Activated naive CD4-positive, alpha-beta T cell treated with anti-CD3 and anti-CD28 coated beads, Interleukin-2, amount 50 U/mL, for 16 hours (primary cell): ENCODE measurements around the gene TRAF6.
"Not testable (repeated sequence)": the region's sequence is repeated elsewhere in the genome, so short reads cannot be mapped to it uniquely, and the experiment has no call there.

ENCODE experiments used
- DNase-seq: peaks from one replicate; pipeline ENCODE4 v3.0.0-alpha.2; 2020

TRAF6 gene

DNA sequence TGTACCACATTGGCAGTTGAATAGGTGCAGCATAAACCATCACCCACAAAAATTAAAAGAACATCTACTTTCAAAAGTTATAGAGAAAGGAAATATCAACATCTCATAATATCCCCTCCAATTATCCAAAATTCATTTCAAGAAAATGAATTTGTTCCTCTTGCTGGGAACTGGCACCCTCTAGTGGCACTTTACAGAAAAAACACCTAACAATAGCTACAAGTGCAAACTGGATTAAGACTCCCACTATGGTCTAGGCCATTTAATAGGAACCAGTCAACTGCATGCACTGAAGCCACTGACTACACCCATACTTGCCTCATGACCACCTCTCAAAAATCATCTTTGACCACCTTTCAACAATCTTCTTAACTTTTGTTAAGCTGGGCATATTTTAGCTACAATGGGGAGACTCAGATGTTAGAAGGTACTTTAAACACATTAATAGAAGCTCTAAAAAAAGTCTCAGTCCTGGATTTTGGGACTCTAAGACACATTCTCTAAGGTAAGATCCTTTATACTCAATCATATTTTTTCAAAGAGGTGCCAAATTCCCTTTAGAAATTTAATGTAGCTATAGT is 17.3 kb downstream of the TRAF6 start:
- no peak for DNase-seq

DNA sequence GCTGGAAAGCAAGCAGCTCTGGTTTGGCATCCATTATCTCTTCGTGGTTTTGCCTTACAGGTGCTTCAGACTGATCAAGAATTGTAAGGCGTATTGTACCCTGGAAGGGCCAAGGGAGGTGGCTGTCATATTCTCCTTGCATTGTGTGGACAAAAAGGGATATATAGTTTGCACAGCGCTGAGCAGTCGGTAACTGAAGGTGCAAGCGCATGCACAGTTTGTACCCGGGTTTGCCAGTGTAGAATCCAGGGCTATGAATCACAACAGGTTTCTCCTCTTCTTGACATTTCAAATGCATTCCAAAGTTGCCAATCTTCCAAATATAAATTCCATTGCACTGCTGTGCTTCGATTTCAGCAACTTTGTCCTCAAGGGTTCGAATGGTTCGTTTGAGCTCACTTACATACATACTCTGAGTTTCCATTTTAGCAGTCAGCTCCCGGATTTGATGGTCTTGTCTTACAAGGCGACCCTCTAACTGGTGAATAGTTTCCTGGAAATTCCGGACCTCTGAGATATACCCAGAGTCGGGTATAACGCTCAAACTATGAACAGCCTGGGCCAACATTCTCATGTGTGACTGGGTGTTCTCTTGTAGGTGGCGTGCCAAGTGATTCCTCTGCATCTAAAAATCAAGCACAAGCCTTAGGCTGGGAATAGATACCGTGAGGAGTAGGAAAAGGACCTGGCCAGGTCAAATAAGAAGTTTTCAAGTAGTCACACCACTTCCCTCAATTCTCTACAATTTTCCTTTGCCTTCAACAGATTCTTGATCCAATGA is 19.9 kb downstream of the TRAF6 start:
- DNase-seq: no peak

DNA sequence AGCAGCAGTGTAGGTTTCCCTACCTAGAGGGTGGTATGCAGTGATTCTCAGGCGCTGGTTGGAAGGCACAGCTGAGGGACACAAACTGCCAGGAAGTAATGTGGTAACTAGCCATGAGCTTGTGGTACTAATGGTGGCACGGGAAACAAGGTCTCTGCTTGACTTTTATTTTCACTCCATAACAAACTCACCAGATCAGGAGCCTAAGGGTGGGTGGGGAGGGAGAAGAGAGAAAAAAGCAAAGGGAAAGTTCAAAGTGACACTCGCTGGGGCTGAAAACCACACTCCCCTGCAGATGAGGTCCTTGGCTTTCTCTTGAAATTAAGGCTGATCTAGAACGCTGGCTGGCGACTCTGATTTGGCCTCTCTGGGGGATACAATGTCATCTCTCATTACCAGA is 22.0 kb downstream of the TRAF6 start:
- DNase-seq: no peak

DNA sequence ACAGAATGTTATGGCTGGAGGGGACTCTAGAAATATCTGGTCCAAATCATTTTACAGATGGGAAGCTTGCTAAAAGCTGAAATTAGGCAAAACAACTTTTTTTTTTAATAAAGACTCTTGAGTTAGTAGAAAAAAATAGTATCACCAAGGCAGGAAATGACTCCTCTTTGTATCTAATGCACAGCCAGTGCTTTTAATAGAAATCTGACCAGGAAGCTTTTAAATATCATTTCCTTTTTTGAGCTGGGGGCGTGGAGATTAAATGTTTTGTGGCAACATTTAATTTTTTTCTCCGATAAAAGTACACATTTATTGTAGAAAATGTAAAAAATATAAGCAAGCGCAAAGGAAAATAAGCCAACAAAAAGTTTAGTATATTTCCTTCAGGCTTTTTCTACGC is 22.5 kb downstream of the TRAF6 start:
- DNase-seq: no peak

DNA sequence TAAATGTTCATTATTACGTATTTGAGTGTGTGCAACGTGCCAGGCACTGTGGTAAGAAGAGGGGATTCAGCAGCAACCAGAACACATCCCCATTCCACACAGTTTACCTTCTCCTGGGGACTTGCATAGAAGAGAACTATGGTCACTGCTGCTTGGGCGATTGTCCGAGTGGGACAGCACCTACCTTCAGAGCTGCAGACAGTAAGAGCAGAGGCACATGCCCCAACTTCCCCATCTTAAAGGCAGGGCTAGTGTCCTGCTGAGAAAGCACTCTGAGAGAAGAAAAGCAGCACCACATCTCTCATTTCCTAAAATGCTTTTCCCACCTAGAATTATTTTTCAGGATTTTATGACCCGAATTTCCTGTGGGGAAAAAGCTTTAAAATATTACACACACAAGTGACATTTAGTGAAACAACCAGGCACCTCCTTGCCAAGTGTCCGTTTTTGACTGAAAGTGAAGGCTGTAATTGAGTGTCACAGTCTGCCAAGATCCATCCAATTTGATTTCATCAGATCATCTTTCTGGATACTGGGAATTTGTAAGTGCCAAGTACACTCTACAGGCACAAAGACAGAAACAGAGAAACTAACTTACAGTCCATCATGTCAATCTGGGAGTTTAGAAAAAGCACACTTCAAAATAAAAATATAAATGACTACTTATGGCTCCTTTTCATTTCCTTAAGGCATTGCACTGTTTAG is 24.6 kb downstream of the TRAF6 start:
- DNase-seq: no peak

DNA sequence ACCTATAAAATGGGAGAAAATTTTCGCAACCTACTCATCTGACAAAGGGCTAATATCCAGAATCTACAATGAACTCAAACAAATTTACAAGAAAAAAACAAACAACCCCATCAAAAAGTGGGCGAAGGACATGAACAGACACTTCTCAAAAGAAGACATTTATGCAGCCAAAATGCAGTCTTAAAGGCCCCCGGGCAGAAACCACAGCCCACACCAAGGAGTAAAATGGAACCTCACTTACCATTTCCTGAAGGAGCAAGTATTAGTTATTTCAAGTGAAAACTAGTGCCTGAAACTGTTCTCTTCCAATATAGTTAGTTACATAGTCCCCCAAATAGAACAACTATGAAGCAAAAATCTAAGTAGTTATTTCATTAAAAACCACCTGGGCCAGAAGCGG is 27.0 kb downstream of the TRAF6 start:
- DNase-seq: not testable (repeated sequence)

DNA sequence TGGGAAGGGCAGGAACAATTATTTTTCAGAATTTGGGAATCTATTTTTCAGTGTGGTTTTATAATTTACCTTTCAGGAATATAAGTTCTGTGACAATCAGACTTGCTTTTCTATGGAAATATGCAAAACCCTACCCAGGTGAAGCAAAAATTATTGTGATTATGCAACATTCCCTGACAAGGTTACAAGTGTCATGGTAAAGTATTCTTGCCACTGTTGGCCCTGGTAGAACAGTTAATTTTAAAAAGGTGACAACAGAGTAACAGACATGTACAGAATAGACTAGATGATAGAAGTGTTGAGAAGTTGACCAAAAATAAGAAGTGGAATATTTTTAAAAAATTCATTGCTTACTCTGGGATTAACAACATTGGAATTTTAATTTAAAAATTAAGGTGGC is 29.2 kb downstream of the TRAF6 start:
- DNase-seq: no peak

DNA sequence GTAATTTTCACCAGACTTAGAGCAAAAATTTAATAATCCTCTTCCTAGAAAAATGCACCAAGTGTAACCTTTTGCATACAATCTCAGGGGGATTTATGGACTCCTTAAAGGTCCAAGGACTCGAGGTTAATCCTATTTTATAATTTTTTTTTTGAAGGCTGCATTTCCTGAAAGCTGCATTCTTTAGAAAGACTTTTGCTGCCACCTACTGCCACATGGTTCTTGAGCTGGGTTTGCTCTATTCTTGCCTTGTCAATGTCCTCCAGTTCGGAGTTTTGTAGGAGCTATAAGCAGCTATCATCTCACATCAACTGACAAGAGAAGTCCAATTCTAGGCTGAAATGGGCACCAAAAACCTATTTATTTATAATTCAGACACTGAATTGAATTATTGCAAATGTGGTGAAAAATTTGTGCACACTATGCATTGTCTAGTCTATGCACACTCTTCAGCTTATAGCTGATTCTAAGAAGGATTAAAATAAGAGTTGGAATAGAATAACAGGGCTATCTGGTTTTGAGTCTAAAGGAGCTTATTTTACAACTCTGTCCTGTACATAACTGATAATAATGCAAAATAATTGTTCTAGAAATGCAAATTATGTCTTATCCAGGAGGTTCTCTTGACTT is 31.3 kb downstream of the TRAF6 start:
- DNase-seq: no peak

DNA sequence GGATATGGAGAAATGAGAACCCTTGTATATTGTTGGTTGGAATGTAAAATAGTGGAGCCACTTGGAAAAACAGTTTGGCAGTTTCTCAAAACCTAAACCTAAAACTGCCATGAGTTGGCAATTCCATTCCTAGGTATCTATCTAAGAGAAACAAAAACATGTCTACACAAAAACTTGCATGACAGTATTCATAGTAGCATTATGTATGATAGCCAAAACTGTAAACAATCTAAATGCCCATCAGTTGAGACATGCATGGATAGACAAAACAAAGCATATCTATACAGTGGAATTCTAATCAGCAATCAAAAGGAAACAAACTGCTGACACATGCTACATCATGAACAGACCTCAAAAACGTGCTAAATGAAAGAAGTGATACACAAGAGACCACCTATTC is 34.9 kb downstream of the TRAF6 start:
- no peak for DNase-seq

DNA sequence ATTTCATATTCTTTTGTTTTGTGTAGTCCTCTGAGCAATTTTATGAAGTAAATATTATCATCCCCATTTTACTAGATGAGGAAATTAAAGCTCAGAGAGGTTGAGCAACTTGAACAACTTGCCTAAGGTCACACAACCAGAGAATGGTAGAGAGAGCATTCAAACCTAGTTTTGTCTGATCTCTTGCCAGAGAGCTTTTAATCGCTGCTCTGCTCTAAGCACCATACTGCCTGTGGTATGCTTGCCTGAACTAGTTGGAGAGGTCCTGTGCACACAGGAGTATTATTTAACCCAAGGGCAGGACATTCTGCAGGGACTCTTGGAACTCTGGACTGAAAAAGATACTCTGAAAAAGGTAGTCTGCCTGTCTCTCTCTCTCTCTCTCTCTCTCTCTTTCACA is 38.5 kb downstream of the TRAF6 start:
- DNase-seq: no peak

DNA sequence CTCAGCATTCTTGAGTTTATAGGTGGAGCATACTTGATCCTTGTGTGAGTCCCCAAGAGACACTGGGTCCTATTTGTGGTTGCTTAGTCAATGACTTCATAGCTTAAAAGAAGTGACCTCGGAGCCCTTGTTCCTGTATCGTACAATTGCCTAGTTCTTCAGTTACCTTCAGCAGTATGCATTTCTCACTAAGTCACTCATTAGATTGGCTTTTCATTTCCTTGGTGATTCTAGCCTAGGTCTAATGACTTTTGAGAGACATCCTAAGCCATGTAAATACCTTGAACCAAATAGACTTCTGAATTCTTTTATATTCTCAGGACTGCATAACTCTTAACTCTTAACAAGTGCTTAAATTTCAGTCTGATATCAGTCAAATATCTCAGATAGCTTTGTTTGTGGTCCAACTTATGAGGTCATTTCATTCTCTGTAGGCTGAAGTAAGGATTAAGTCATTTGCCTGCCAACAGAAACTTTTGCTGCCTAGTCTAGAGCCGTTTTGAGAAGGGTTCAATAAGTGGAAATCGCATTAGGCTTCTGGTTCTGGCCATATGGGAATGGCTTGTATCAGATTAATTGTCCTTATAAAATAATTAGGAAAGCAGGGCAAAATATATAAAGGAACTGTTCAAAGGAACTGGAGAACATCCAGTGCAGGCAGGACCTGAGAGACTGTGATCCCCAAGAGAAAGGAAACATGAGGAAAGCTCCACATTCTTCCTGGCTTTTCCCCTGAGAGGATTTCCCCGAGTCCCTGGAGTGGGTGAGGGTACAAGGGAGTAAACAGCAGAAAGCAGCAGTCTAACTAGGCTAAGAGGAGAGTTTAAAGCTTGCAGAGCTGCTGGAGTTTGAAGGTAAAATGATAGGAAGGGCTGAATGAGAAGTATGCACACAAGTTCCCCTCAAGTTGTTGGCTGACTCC is 39.9 kb downstream of the TRAF6 start:
- no peak for DNase-seq

DNA sequence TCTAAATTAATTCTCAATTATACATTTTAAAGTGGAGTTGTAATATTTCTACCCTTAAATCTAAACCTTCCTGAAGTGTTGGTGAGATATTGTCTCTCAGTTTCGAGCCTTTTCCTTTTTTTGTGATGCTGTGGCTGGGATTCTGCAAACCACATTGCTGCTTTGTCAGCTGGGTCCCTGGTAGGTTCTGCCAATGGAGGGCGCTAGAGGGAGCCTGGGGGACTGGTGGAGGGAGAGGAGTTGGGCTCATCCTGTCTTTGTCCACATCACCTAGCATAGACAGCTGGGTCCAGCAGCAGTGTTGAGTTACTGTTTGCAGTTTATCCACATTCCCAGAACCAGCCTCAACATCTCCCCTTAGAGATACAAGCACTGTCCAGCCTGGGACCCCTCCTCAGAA is 41.0 kb downstream of the TRAF6 start:
- no peak for DNase-seq

DNA sequence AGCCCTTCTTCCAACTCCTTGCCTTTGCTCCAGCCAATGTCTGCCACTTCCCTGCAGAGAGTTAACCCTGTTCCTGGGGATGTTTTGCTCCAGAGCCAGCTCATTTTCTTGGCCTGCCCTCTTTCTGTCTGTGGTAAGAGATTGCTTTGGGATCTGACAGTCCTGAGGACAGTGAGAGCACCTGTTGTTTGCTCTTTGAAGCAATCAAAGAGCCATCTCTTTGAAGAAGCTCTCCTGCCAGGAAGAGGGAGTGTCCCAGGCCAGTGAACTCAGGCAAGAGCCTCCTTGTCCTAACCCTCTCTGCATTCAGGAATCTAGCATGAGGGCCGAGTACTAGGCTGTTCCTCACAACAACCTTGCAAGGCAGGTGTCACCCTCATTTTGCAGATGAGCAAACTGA is 42.2 kb downstream of the TRAF6 start:
- no peak for DNase-seq

DNA sequence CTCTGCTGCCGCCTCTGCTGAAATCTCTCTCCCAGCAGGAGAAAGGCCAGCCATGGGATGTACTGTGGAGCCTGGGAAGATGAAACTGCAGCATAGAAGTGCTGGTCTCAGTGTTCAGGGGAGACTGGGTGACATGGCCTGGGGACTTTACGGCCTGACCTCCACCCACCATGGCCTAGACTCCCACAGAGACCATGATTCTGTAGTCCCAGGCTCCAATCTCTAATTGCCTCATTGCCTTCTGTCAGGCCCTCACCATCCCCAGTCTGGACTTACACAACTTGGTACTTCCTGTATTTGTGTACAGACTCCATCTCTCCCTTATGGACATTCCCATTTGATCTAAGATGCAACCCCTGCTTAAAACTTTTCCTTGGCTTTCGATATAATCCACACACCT is 43.1 kb downstream of the TRAF6 start:
- DNase-seq: no peak

DNA sequence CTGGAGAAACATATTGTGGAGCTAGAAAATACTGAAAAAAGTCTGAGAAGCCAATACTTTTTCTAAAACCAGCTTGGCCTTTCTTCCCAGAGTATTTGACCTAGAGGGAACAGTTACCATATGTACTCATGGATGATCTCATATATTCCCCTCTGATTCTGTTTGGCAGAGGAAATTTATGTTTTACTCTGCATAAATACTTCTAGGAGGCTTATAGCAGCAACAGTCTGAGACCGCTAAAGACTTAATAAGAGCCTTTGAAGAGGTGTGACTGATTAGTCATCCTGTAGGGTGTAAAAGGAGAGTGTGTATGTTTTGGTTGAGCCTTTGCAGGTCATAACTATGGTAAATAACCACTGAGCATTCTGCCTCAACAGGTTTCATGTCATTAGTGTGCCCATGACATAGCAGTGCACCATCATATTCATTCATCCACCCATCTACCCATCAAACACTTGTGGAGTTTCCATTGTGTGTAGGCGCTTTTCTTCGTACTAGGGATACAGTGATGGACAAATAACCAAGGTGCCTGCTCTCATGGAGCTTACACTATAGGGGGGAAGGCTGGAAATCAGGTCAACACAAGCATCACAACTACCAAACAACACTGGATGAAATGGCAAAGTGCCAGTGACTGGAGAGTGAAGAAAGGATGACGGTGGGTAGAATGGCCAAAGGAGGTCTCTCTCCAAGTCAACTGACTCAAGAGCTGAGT is 44.5 kb downstream of the TRAF6 start:
- DNase-seq: no peak

DNA sequence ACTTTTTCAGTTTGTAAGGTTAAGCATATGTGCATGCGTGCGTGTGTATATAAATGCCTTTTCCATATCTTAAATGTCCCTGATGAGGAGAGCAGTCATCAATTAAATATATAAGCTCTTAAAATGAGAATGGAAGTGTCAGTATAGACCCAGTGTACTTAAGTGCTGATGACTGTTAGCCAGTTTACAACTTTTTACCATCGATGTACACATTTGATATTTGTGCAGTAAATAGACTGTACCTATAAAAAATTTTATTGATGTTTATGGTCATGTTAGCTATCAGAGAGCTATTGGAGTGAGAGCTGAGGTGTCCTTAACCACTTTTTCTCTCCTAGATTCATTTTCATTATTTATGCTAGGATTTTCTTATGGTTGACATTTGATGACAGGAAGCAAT is 45.4 kb downstream of the TRAF6 start:
- DNase-seq: no peak

DNA sequence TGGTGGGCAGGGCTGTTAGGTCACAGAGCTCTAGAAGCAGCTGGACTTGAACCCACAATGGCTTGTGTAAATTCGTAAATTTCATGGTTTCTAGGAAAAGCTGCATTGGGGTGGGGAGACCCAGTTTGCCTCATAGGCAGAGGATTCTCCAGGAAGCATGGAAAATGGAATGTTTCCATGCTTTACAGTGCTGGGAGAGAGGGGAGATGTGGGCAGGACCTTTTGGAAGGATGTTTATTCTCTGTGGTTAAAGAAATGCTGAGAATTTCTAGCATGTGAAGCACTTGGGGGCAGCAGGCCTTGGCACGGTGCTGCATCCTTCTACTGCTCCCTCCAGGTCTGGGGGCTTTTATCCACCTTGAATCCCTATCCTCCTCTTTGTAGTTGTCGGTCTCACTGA is 46.3 kb downstream of the TRAF6 start:
- no peak for DNase-seq

DNA sequence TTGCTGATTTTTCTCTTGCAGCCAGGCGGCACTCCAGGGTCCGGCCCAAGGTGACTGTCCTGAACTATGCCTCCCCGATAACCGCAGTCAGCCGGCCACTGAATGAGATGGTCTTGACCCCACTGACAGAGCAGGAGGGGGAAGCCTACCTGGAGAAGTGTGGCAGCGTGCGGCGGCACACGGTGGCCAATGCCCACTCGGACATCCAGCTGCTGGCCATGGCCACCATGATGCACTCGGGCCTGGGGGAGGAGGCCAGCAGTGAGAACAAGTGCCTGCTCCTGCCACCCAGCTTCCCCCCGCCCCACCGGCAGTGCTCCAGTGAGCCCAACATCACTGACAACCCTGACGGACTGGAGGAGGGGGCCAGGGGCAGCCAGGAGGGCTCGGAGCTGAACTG is 47.8 kb downstream of the TRAF6 start:
- no peak for DNase-seq

DNA sequence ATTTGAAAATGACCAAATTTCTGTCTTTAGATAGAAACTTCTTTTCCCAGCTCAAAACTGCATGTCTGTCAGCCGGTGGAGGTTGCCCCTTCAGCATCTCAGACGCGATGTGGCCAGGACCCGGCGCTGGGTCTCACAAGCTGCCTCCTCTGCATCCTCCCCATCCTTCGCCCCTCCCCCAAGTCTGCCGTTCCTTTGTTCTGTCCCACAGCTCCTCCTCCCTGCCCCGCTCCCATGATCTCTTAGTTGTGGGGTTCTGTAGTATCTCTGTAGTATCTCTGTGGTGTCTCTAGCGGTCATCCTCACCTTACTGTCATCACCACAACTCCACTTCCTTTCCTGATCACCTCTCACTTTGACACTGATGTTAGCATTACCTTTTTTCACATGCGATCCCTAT is 49.9 kb downstream of the TRAF6 start:
- no peak for DNase-seq

DNA sequence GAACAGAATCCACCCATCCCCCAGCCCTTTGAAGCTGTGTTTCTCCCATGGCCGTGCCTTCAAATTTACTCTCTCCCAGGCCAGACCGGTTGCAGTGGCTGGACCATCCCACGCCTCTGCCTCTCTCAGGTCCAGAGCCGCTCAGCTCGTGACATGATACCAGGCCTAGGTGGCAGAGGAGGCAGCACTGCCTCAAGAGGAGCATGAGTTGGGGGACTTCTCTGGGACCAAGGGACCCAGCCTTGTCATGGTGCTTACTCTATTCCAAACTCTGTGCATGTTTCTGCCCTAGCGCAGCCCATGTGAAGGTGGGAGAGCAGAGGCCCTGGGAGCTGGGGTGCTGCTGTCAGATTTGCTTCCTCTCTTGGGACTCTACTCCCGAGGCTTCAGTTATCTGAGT is 51.0 kb downstream of the TRAF6 start:
- DNase-seq: no peak

DNA sequence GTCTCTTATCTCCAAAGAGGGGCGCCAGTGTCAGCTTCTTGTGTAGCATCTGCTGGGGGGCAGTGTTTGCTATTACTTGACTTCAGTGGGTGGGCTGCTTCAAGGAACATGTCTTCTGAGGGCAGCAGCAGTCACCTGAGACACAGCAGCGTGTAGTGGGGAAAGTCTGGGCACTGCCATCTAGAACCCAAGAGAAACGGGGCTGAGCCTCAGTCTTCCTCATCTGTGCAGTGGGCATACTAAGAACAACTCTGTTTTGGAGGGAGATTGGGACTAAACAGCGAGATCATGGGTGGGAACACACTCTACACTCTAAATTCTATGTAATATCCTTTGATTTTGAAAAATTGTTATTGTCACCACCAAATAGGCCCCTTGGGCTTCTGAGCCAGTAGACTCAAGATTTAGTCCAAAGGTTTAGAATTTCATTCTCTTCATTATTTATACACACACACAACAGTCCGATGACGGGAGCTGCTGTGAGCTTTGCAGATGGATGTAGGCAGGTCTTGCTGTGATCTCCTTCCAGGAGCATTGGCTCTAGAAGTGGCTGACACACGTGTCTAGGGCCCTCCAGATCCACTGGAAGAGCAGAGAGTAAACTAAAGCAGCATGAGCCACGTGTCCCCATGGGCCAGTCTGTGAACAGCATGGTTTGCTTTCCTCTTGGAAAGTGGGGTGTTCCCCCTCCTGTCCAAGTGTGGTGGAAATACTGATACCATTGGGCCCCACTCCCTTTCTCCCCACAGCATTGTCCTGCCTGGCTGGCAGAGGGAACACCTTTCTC is 51.8 kb downstream of the TRAF6 start:
- DNase-seq: no peak
